ENCODE measurements around the gene LYPD1. TPM values are rescaled to one million over a fixed set of nuclear protein-coding genes. Genes with fewer than 3 reads are reported as not detected.

The LYPD1 gene
- total and polyA plus RNA-seq, 7 donors, result 0.03 to 0.47 (median 0.04) TPM; not detected in 4

GRCh38 chr2:132620115-132620514 lies 49.9 kb downstream of the LYPD1 start:
- no peak for TF ChIP-seq CTCF (IDR thresholded peaks at IDR 0.05)
- DNase-seq (no peak), ATAC-seq (no peak)
- no peaks in the 10 kb centered on the region for H3K36me3 ChIP-seq (ENCODE audit: insufficient read depth in 1 of 2, low read depth in 1 of 2)
- WGBS, 3 donors, result 56 to 65% (median 57%) methylated on average over 2 of the region's 2 CpGs
- peaks cover 0 to 3% (median 0%) of the 10 kb centered on the region in 3 donors for H3K27me3 ChIP-seq (ENCODE audit: insufficient read depth in 3 of 3, low read length in 2 of 3)
- no peaks in the 10 kb centered on the region for H3K4me1 ChIP-seq
- H3K4me3 ChIP-seq, result no peak overlapping the region
- H3K9me3 ChIP-seq, result no peaks in the 10 kb centered on the region
- no peak overlapping the region for H3K27ac ChIP-seq
- intact Hi-C loops (cut with DNase I), result no loop called here

GRCh38 chr2:132618734-132619133 lies 51.3 kb downstream of the LYPD1 start:
- DNase-seq, result no peak
- TF ChIP-seq CTCF (IDR thresholded peaks at IDR 0.05), result no peak
- no peak for ATAC-seq
- WGBS, 3 donors, result 84 to 89% (median 86%) methylated on average over 7 of the region's 7 CpGs
- H3K27ac ChIP-seq, result no peak overlapping the region
- intact Hi-C loops (cut with DNase I), result no loop called here
- no peak overlapping the region for H3K4me3 ChIP-seq
- H3K36me3 ChIP-seq (ENCODE audit: insufficient read depth in 1 of 2, low read depth in 1 of 2), result no peaks in the 10 kb centered on the region
- no peaks in the 10 kb centered on the region for H3K27me3 ChIP-seq (ENCODE audit: insufficient read depth in 3 of 3, low read length in 2 of 3)
- no peaks in the 10 kb centered on the region for H3K4me1 ChIP-seq
- H3K9me3 ChIP-seq, result no peaks in the 10 kb centered on the region

DNA sequence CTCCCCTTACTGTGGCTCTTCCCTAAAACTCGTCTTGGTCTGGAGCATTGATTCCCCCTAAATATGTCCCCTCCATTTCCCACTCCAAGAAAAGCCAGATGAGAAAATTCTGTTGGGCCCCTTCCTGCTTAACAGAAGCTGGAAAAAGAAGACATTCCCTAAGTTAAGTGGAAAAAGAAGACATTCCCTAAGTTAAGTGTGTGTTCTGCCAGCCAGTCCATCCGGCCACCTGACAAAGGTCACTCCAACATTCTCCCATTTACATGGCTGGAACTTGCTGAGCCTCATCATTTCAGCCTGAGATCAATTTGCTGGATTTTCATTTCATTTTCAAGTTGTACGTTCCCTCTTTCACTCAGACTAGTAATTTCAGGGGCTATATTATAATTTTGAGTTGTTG lies 52.0 kb downstream of the LYPD1 start:
- H3K27me3 ChIP-seq (ENCODE audit: insufficient read depth in 3 of 3, low read length in 2 of 3), result no peaks in the 10 kb centered on the region
- H3K27ac ChIP-seq, result no peak overlapping the region
- H3K4me3 ChIP-seq, result no peak overlapping the region
- intact Hi-C loops (cut with DNase I), result no loop called here
- H3K36me3 ChIP-seq (ENCODE audit: insufficient read depth in 1 of 2, low read depth in 1 of 2), result no peaks in the 10 kb centered on the region
- DNase-seq (no peak), ATAC-seq (no peak)
- no peak for TF ChIP-seq CTCF (IDR thresholded peaks at IDR 0.05)
- no peaks in the 10 kb centered on the region for H3K4me1 ChIP-seq
- 51 to 60% (median 56%) methylated on average over 3 of the region's 3 CpGs for whole genome bisulfite sequencing, 3 donors
- H3K9me3 ChIP-seq, result no peaks in the 10 kb centered on the region

GRCh38 chr2:132615329-132616085 lies 54.5 kb downstream of the LYPD1 start:
- H3K4me3 ChIP-seq, result no peak overlapping the region
- no peaks in the 10 kb centered on the region for H3K36me3 ChIP-seq (ENCODE audit: insufficient read depth in 1 of 2, low read depth in 1 of 2)
- no peak for TF ChIP-seq CTCF (IDR thresholded peaks at IDR 0.05)
- intact Hi-C loops (cut with DNase I), result no loop called here
- H3K4me1 ChIP-seq, result no peaks in the 10 kb centered on the region
- WGBS, 3 donors, result 87 to 90% (median 90%) methylated on average over 5 of the region's 5 CpGs
- H3K9me3 ChIP-seq, result no peaks in the 10 kb centered on the region
- H3K27me3 ChIP-seq (ENCODE audit: insufficient read depth in 3 of 3, low read length in 2 of 3), result no peaks in the 10 kb centered on the region
- H3K27ac ChIP-seq, result no peak overlapping the region
- ATAC-seq (no peak), DNase-seq (no peak)

DNA sequence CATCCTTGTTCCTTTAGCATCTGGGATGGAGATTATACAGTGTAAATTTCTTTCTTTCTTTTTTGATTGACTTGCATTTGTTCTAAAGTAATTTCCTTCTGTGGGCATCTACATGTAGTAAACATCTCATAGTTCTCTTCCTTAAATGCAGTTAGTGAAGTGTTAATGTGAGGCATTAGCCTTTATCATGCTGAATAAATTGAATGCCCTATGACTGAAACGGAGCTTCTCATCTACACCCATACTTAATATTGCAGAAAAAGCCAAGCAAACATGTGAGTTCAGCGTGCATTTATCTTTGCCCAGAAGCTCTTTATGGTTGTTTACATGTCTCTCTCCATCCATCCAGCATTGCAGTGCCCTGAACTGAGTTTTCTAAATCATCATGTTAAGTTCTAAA lies 58.3 kb downstream of the LYPD1 start:
- Histone ChIP-seq H3K9me3 (no peaks in the 10 kb centered on the region), H3K36me3 (ENCODE audit: insufficient read depth in 1 of 2, low read depth in 1 of 2) (no peaks in the 10 kb centered on the region), H3K4me1 (no peaks in the 10 kb centered on the region), H3K4me3 (no peak overlapping the region), H3K27ac (no peak overlapping the region), H3K27me3 (ENCODE audit: insufficient read depth in 3 of 3, low read length in 2 of 3) (peaks cover 0 to 2% (median 0%) of the 10 kb centered on the region in 3 donors)
- DNase-seq (no peak), ATAC-seq (no peak)
- no peak for TF ChIP-seq CTCF (IDR thresholded peaks at IDR 0.05)
- intact Hi-C loops (cut with DNase I), result no loop called here
- WGBS, 3 donors, result 36 to 53% (median 45%) methylated on average over 2 of the region's 2 CpGs

Measured in psoas muscle (tissue), 8 donors.